ENCODE results near the gene ANKRD12.

GRCh38 chr18:9321736-9322135 is 185.2 kb downstream of the ANKRD12 start:
- TF ChIP-seq CTCF (IDR thresholded peaks at IDR 0.05; ENCODE audit: low read depth, low read length, poor library complexity, severe bottlenecking): no peak
- TF ChIP-seq EZH2phosphoT487 (IDR thresholded peaks at IDR 0.05; ENCODE audit: borderline replicate concordance, low read length): no peak

Measured in DOHH2 (cell line).